Spleen (tissue), 7 donors: ENCODE data around the gene WDFY4.

Experiments
- CTCF ChIP-seq, 11 experiments: fragments of 200-600 bp in 7 of 11; fragments of 450-650 bp in 4 of 11; sonication (generic) in 4 of 11; IDR thresholded peaks in 8 of 11; conservative IDR thresholded peaks in 3 of 11; 1 replicate in 7 of 11; 2 replicates in 4 of 11; pipeline versions ENCODE4 v1.4.0 to v1.8.0; 2016 to 2021; ENCODE audit warnings: antibody characterized with exemption in 11 of 11, inconsistent platforms in 4 of 11, mild to moderate bottlenecking in 1 of 11
- POLR2A ChIP-seq, 3 donors: fragments of 450-650 bp; IDR thresholded peaks; one replicate each; pipeline ENCODE4 v1.5.1; 2017; ENCODE audit warnings: antibody characterized with exemption in 3 of 3, mild to moderate bottlenecking in 1 of 3
- donor health status: DM: no; HTN: no; CAD: no; lungs with moderate emphysema.
- donor health status: DM: no; HTN: no; CAD: no.
- donor health status: DM: no; HTN: no; CAD: no.

- TF ChIP-seq CTCF (IDR thresholded peaks at IDR 0.05 in 8 of 11, conservative IDR thresholded peaks at IDR 0.05 in 3 of 11) (no peak), POLR2A (IDR thresholded peaks at IDR 0.05) (no peak)
These were observed 88.9 kb downstream of the WDFY4 start for GRCh38 chr10:48773580-48773979.
